Nephron progenitor cell (in vitro differentiated cells): ENCODE data around the gene IFNL2.

Source experiments
- DNase-seq: peaks from one replicate; pipeline ENCODE4 v3.0.0; 2021
- H3K27ac Mint-ChIP-seq: 2 replicates; pipeline ENCODE4 v1.8.0; 2021; ENCODE audit warnings: mild to moderate bottlenecking, moderate library complexity, mixed read lengths
- H3K27me3 Mint-ChIP-seq: 2 replicates; pipeline ENCODE4 v1.8.0; 2021; ENCODE audit warnings: mild to moderate bottlenecking, low read depth, mixed read lengths; ENCODE audit not compliant: poor library complexity
- H3K36me3 Mint-ChIP-seq: 2 replicates; pipeline ENCODE4 v1.8.0; 2021; ENCODE audit warnings: low read depth, mixed read lengths
- H3K4me1 Mint-ChIP-seq: 2 replicates; pipeline ENCODE4 v1.8.0; 2021; ENCODE audit warnings: mixed read lengths
- H3K4me3 Mint-ChIP-seq: 2 replicates; pipeline ENCODE4 v1.8.0; 2021; ENCODE audit warnings: mild to moderate bottlenecking, moderate library complexity, mixed read lengths
- H3K9me3 Mint-ChIP-seq: 2 replicates; pipeline ENCODE4 v1.8.0; 2021; ENCODE audit warnings: mild to moderate bottlenecking, moderate library complexity, mixed read lengths
- TF ChIP-seq, protein P1 (sequence below): fragments of 200-600 bp; sonication (generic); IDR thresholded peaks from 2 replicates; pipeline ENCODE4 v1.5.0; 2021; ENCODE audit warnings: antibody characterized with exemption

Gene IFNL2

DNA sequence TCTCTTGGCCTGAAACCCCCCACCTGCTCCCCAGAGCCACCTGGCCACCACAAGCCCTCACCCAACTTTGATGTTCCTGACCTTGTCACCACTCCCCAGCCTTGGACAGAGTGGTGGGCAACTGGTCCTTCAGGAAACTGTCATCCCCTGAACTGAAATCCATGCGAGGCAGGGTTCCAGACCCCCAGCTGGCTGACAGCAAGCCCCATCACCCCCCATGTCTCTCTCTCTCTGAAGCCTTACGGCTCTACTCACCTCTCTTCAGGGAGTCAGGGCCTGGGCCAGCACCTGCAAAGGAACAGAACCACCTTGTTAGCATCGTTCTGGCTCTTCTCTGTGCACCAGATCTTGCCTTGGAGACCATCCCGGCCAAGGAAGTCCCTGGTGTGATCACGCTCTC lies 49.9 kb downstream of the IFNL2 start:
- H3K9me3 Mint-ChIP-seq = no peaks in the 10 kb centered on the region
- H3K27me3 Mint-ChIP-seq = peaks cover 34% of the 10 kb centered on the region
- peaks cover 17% of the 10 kb centered on the region for H3K4me1 Mint-ChIP-seq
- H3K36me3 Mint-ChIP-seq = peaks cover 8% of the 10 kb centered on the region
- no peak overlapping the region for H3K4me3 Mint-ChIP-seq
- TF ChIP-seq, protein P1, sequence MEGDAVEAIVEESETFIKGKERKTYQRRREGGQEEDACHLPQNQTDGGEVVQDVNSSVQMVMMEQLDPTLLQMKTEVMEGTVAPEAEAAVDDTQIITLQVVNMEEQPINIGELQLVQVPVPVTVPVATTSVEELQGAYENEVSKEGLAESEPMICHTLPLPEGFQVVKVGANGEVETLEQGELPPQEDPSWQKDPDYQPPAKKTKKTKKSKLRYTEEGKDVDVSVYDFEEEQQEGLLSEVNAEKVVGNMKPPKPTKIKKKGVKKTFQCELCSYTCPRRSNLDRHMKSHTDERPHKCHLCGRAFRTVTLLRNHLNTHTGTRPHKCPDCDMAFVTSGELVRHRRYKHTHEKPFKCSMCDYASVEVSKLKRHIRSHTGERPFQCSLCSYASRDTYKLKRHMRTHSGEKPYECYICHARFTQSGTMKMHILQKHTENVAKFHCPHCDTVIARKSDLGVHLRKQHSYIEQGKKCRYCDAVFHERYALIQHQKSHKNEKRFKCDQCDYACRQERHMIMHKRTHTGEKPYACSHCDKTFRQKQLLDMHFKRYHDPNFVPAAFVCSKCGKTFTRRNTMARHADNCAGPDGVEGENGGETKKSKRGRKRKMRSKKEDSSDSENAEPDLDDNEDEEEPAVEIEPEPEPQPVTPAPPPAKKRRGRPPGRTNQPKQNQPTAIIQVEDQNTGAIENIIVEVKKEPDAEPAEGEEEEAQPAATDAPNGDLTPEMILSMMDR = no peak
- DNase-seq = no peak
- H3K27ac Mint-ChIP-seq = no peak overlapping the region

GRCh38 chr19:39318690-39319089 lies 50.5 kb downstream of the IFNL2 start:
- peak overlapping the region; percentile 91 for H3K4me3 Mint-ChIP-seq
- H3K4me1 Mint-ChIP-seq = peaks cover 17% of the 10 kb centered on the region
- DNase-seq = no peak
- TF ChIP-seq, protein P1 = no peak
- peaks cover 39% of the 10 kb centered on the region for H3K27me3 Mint-ChIP-seq
- H3K27ac Mint-ChIP-seq = no peak overlapping the region
- H3K9me3 Mint-ChIP-seq = no peaks in the 10 kb centered on the region
- H3K36me3 Mint-ChIP-seq = peaks cover 4% of the 10 kb centered on the region

GRCh38 chr19:39319098-39319891 lies 51.1 kb downstream of the IFNL2 start:
- Mint-ChIP-seq H3K36me3 (peaks cover 4% of the 10 kb centered on the region), H3K4me3 (peak overlapping the region; percentile 91), H3K9me3 (no peaks in the 10 kb centered on the region), H3K4me1 (peaks cover 17% of the 10 kb centered on the region), H3K27ac (no peak overlapping the region), H3K27me3 (peaks cover 45% of the 10 kb centered on the region)
- DNase-seq = no peak
- TF ChIP-seq, protein P1 = no peak
